LNCaP clone FGC (cell line): Measurements from ENCODE around the gene ARFIP1.

Source experiments
- DNase-seq: peaks from one replicate; pipeline ENCODE4 v3.0.0-alpha.2; 2011; ENCODE audit warnings: low read depth
- H3K4me3 ChIP-seq: 2 replicates; pipeline ENCODE4 v1.5.1; 2011; ENCODE audit warnings: mild to moderate bottlenecking, low read depth, low read length, control low read depth
- TF ChIP-seq, protein P1 (sequence below): IDR thresholded peaks from 2 replicates; pipeline ENCODE4 v1.5.1; 2012; ENCODE audit warnings: mild to moderate bottlenecking; ENCODE audit not compliant: control insufficient read depth, insufficient read depth; ENCODE audit errors: extremely low read depth

The ARFIP1 gene

DNA sequence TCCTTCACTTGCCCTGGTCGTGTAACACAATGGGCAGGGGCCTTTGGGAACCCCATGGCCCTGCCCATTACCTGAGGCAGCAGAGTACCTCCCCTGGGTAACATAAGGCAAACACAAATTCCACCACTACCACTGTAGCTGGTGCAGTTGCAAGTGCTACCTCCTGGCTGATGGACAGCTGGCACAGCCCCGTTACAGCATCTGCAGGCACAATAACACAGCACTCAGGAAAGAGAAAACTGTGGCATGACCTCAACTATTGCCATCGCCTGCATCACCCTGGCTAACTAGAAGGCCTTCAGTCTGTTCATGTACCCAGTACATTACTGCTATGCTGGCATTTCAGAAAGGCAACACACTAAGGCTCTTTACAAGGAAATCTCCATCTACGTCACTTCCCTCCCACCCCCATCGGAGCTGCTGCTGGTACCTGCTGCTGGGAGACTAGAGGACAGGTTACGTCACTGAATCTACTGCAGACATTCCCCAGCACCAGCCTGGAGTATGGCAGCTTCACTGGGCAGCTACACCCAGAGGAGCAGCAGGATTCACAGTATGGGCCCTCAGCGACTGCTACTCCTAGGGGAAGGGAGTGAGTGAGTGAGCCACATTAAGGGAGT is 39.4 kb downstream of the ARFIP1 start:
- no peak for DNase-seq
- no peak overlapping the region for H3K4me3 ChIP-seq
- TF ChIP-seq, protein P1, sequence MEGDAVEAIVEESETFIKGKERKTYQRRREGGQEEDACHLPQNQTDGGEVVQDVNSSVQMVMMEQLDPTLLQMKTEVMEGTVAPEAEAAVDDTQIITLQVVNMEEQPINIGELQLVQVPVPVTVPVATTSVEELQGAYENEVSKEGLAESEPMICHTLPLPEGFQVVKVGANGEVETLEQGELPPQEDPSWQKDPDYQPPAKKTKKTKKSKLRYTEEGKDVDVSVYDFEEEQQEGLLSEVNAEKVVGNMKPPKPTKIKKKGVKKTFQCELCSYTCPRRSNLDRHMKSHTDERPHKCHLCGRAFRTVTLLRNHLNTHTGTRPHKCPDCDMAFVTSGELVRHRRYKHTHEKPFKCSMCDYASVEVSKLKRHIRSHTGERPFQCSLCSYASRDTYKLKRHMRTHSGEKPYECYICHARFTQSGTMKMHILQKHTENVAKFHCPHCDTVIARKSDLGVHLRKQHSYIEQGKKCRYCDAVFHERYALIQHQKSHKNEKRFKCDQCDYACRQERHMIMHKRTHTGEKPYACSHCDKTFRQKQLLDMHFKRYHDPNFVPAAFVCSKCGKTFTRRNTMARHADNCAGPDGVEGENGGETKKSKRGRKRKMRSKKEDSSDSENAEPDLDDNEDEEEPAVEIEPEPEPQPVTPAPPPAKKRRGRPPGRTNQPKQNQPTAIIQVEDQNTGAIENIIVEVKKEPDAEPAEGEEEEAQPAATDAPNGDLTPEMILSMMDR = no peak

DNA sequence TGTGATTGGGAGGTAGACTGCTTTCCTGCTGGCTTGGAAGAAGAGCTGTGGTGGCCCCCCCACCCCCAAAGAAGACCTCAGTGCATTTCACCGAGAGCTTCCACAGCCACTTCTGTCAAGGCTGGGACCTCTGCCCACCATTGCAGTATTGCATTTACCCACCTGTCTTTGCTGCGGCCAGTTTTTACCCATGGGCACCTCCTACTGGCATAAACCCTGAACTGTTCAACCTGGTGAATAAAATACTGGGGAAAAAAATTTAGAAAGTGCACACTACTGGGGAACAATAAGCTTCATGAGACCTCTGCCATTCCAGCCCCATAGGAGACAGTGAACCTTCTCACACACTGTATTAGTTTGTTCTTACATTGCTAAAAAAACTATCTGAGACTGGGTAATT is 40.3 kb downstream of the ARFIP1 start:
- DNase-seq = no peak
- TF ChIP-seq, protein P1 = no peak
- H3K4me3 ChIP-seq = no peak overlapping the region

DNA sequence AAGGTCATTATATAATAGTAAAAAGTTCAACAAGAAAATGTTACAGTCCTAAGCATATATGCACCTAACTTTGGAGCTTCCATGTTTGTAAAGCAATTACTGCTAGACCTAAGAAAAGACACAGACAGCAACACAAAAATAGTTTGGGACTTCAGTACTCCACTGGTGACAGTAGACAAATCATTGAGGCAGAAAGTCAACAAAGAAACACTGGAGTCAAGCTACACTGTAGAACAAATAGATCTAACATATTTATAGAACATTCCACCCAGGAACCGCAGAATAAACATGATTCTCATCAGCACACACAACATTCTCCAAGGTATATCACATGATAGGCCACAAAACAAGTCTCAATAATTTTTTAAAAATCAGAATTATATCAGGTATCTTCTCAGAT is 42.6 kb downstream of the ARFIP1 start:
- TF ChIP-seq, protein P1 = no peak
- H3K4me3 ChIP-seq = no peak overlapping the region
- peak; percentile 75 for DNase-seq

DNA sequence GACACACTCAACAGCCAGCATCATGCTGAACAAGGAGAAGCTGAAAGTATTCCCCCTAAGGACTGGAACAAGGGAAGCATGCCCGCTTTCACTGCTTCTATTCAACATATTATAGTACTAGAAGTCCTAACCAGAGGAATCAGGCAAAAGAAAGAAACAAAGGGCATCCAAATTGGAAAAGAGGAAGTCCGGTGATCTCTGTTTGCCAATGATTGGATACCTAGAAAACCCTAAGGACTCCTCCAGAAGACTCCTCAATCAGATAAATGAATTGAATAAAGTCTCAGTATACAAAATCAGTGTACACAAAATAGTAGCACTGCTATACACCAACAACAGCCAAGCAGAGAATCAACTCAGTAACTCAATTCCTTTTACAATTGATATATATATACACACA is 44.8 kb downstream of the ARFIP1 start:
- H3K4me3 ChIP-seq = no peak overlapping the region
- TF ChIP-seq, protein P1 = no peak
- no peak for DNase-seq

DNA sequence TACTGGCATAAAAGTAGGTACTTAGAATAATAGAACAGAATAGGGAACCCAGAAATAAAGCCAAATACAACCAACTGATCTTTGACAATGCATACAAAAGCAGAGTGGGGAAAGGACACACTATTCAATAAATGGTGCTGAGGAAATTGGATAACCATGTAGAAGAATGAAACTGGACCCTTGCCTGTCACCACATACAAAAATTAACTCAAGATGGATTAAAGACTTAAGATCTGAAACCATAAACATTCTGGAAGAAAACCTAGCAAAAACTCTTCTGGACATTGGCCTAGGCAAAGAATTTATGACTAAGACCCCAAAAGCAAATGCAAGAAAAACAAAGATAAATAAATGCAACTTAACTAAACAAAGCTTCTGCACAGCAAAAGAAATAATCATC is 45.6 kb downstream of the ARFIP1 start:
- TF ChIP-seq, protein P1 = no peak
- no peak for DNase-seq
- H3K4me3 ChIP-seq = no peak overlapping the region

DNA sequence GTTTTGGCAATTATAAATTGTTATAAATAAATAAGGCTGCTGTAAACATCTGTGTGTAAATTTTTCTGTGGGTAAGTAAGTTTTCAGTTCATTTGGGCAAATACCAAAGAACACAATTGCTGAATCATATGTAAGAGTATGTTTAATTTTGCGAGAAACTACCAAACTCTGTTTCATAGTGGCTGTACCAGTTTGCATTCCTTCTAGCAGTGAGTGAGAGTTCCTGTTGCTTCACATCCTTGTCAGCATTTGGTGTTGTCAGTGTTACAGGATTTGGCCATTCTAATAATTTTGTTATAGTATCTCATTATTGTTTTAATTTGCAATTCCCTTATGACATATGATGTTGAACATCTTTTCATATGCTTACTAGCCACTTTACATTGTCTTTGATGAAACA is 48.4 kb downstream of the ARFIP1 start:
- H3K4me3 ChIP-seq = no peak overlapping the region
- no peak for DNase-seq
- TF ChIP-seq, protein P1 = no peak

DNA sequence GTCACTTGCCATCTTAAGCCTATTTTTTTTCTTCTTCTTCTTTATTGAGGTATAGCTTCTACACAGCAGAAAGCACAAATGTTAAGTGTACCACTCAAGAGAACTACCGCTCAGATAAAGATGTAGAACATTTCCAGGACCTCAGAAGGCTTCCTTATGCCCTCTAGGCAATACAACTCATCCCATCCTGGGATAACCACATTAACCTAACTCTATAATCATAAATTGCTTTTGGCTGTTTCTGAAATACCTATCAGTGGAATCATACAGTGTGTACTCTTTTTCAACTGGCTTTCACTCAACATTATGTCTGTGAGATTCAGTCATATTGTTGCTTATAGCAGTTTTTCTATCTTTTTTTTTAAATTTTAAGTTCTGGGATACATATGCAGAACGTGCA is 51.7 kb downstream of the ARFIP1 start:
- no peak for DNase-seq
- no peak overlapping the region for H3K4me3 ChIP-seq
- TF ChIP-seq, protein P1 = no peak
